ENCODE data around the gene VWA5B1.

Gene VWA5B1

GRCh38 chr1:20328201-20328600 lies 37.5 kb downstream of the VWA5B1 start:
- H3K4me3 ChIP-seq (replicated peaks; ENCODE audit: low read depth, low read length) = no peak overlapping the region

GRCh38 chr1:20329793-20330542 lies 39.3 kb downstream of the VWA5B1 start:
- TF ChIP-seq CTCF (IDR thresholded peaks at IDR 0.05; ENCODE audit: insufficient read depth, low read length, poor library complexity, severe bottlenecking) = peak; percentile 26
- H3K4me3 ChIP-seq (replicated peaks; ENCODE audit: low read depth, low read length) = no peak overlapping the region
- peaks cover 2% of the 10 kb centered on the region for H3K27me3 ChIP-seq (replicated peaks; ENCODE audit: control insufficient read depth, insufficient read depth, low read length)
- H3K36me3 ChIP-seq (ENCODE audit: control insufficient read depth, insufficient read depth, low read length) = no peaks in the 10 kb centered on the region
- DNase-seq (ENCODE audit: extremely low read depth, insufficient read length) = no peak

More at GRCh38 chr1:20328201-20328600, 37.5 kb downstream of the VWA5B1 start:
- no peak for TF ChIP-seq CTCF (IDR thresholded peaks at IDR 0.05; ENCODE audit: insufficient read depth, low read length, poor library complexity, severe bottlenecking)
- peaks cover 2% of the 10 kb centered on the region for H3K27me3 ChIP-seq (replicated peaks; ENCODE audit: control insufficient read depth, insufficient read depth, low read length)
- no peak for DNase-seq (ENCODE audit: extremely low read depth, insufficient read length)
- no peaks in the 10 kb centered on the region for H3K36me3 ChIP-seq (ENCODE audit: control insufficient read depth, insufficient read depth, low read length)

GRCh38 chr1:20334103-20334502 lies 43.4 kb downstream of the VWA5B1 start:
- TF ChIP-seq CTCF (IDR thresholded peaks at IDR 0.05; ENCODE audit: insufficient read depth, low read length, poor library complexity, severe bottlenecking) = no peak

GRCh38 chr1:20336105-20336605 lies 45.5 kb downstream of the VWA5B1 start:
- Histone ChIP-seq H3K36me3 (ENCODE audit: control insufficient read depth, insufficient read depth, low read length) (no peaks in the 10 kb centered on the region), H3K27me3 (replicated peaks; ENCODE audit: control insufficient read depth, insufficient read depth, low read length) (no peaks in the 10 kb centered on the region; the same call in none of the 2 replicates), H3K4me3 (replicated peaks; ENCODE audit: low read depth, low read length) (no peak overlapping the region)
- TF ChIP-seq CTCF (IDR thresholded peaks at IDR 0.05; ENCODE audit: insufficient read depth, low read length, poor library complexity, severe bottlenecking) = no peak
- no peak for DNase-seq (ENCODE audit: extremely low read depth, insufficient read length)

More at GRCh38 chr1:20334103-20334502, 43.4 kb downstream of the VWA5B1 start:
- Histone ChIP-seq H3K27me3 (replicated peaks; ENCODE audit: control insufficient read depth, insufficient read depth, low read length) (peaks cover 2% of the 10 kb centered on the region), H3K36me3 (ENCODE audit: control insufficient read depth, insufficient read depth, low read length) (no peaks in the 10 kb centered on the region), H3K4me3 (replicated peaks; ENCODE audit: low read depth, low read length) (no peak overlapping the region)
- no peak for DNase-seq (ENCODE audit: extremely low read depth, insufficient read length)

GRCh38 chr1:20337581-20337980 lies 46.9 kb downstream of the VWA5B1 start:
- no peak for DNase-seq (ENCODE audit: extremely low read depth, insufficient read length)
- Histone ChIP-seq H3K36me3 (ENCODE audit: control insufficient read depth, insufficient read depth, low read length) (no peaks in the 10 kb centered on the region), H3K27me3 (replicated peaks; ENCODE audit: control insufficient read depth, insufficient read depth, low read length) (no peaks in the 10 kb centered on the region; the same call in 1 of the 2 replicates), H3K4me3 (replicated peaks; ENCODE audit: low read depth, low read length) (no peak overlapping the region)
- TF ChIP-seq CTCF (IDR thresholded peaks at IDR 0.05; ENCODE audit: insufficient read depth, low read length, poor library complexity, severe bottlenecking) = no peak

Data from GM06990 (cell line).